Tibial nerve (tissue), 4 donors: ENCODE data around the gene PDCD4.

Experiments used
- CTCF ChIP-seq, 5 experiments: fragments of 200-600 bp in 3 of 5; fragments of 450-650 bp in 2 of 5; sonication (generic) in 3 of 5; IDR thresholded peaks; one replicate each; pipeline ENCODE4 v1.5.1; 2016 to 2019; ENCODE audit warnings: antibody characterized with exemption in 5 of 5, mild to moderate bottlenecking in 3 of 5, moderate library complexity in 2 of 5
- EP300 ChIP-seq, 2 donors: sonication (generic); formaldehyde crosslinking; IDR thresholded peaks; one replicate each; pipeline ENCODE4 v1.6.1; 2017; ENCODE audit warnings: antibody characterized with exemption in 2 of 2, mild to moderate bottlenecking in 1 of 2
- POLR2A ChIP-seq, 2 donors: fragments of 450-650 bp; IDR thresholded peaks; one replicate each; pipeline ENCODE4 v1.6.1; 2017; ENCODE audit warnings: antibody characterized with exemption in 2 of 2, mild to moderate bottlenecking in 2 of 2, moderate library complexity in 2 of 2

- TF ChIP-seq CTCF (IDR thresholded peaks at IDR 0.05) (no peak), POLR2A (IDR thresholded peaks at IDR 0.05) (no peak), EP300 (IDR thresholded peaks at IDR 0.05) (no peak)
Observed at GRCh38 chr10:110946496-110946895, 74.8 kb downstream of the PDCD4 start.
